COLO668 (cell line): ENCODE data around the gene THOC2.

Experiments
- DNase-seq: peaks from one replicate; lab custom pipeline; 2025; ENCODE audit not compliant: unreplicated experiment; lab: John Stamatoyannopoulos, UW

Gene THOC2

GRCh38 chrX:123580792-123581191 is 152.1 kb downstream of the THOC2 start:
- no peak for DNase-seq

- peak; percentile 36 for DNase-seq
Observed at GRCh38 chrX:123574027-123574426, 158.8 kb downstream of the THOC2 start.

- DNase-seq = no peak
Observed at GRCh38 chrX:123570011-123570590, 162.8 kb downstream of the THOC2 start.

GRCh38 chrX:123563167-123563566 is 169.7 kb downstream of the THOC2 start:
- no peak for DNase-seq

GRCh38 chrX:123562342-123563146 is 170.3 kb downstream of the THOC2 start:
- no peak for DNase-seq

GRCh38 chrX:123561439-123562215 is 171.2 kb downstream of the THOC2 start:
- DNase-seq = no peak

- no peak for DNase-seq
Observed at GRCh38 chrX:123550829-123551228, 182.0 kb downstream of the THOC2 start.
